ENCODE data around the gene SPOUT1. TPM values are rescaled to one million over a fixed set of nuclear protein-coding genes. Genes with fewer than 3 reads are reported as not detected.
A peak's percentile ranks its signal among the peaks of the same experiment; 100 is the strongest.
"Not testable (repeated sequence)": the region's sequence is repeated elsewhere in the genome, so short reads cannot be mapped to it uniquely, and the experiment has no call there.

SPOUT1 gene
- total and polyA plus RNA-seq, 10 of the 15 experiments (the other 5 are each of a cell fraction or from before 2014, with no cell fraction given): 5.7 to 95.0 (median 40.6) TPM

DNA sequence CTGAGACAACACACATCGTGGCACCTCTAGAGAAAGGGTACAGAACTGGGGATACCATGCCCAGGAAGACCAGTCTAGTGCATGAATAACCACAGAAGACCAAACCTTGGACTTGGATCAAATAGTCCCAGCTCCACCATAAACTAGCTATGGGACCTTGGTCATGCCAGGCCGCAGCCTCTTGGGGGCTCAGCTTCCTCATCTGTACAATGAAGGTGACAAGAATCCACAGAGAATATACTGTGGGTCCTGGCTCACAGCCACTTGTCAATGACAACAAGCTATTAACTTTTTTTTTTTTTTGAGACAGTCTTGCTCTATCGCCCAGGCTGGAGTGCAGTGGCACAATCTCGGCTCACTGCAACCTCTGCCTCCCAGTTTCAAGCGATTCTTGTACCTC is 48.3 kb upstream of the SPOUT1 start:
- H3K27ac ChIP-seq (ENCODE audit: control insufficient read depth, insufficient read depth): no peak overlapping the region
- ChIA-PET CTCF (interaction anchor here (0.6 to 3.0 kb wide), 8 partner anchors 16 to 1143 kb away, joined by 3 to 17 read pairs (median 4); partner anchors contain the start of genes ENDOG and SPOUT1), POLR2A (interaction anchor here (1.8 kb wide), 1 partner anchor 70 kb away, joined by 4 read pairs; no protein-coding TSS in a partner anchor), RAD21 (ENCODE audit: unreplicated experiment) (interaction anchor here (0.6 to 3.3 kb wide), 6 partner anchors 14 to 263 kb away, joined by 3 to 14 read pairs (median 4); partner anchors contain the start of gene ENDOG), SMC1A (ENCODE audit: uncharacterized antibody, unreplicated experiment) (interaction anchor here (1.0 kb wide), 1 partner anchor 10 kb away, joined by 3 read pairs; no protein-coding TSS in a partner anchor)
- no TSS peak for BruUV-seq (replicated peaks)
- no peak for TF ChIP-seq LARP7 (IDR thresholded peaks at IDR 0.05)
- TF ChIP-seq, protein P1, sequence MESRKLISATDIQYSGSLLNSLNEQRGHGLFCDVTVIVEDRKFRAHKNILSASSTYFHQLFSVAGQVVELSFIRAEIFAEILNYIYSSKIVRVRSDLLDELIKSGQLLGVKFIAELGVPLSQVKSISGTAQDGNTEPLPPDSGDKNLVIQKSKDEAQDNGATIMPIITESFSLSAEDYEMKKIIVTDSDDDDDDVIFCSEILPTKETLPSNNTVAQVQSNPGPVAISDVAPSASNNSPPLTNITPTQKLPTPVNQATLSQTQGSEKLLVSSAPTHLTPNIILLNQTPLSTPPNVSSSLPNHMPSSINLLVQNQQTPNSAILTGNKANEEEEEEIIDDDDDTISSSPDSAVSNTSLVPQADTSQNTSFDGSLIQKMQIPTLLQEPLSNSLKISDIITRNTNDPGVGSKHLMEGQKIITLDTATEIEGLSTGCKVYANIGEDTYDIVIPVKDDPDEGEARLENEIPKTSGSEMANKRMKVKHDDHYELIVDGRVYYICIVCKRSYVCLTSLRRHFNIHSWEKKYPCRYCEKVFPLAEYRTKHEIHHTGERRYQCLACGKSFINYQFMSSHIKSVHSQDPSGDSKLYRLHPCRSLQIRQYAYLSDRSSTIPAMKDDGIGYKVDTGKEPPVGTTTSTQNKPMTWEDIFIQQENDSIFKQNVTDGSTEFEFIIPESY (IDR thresholded peaks at IDR 0.05): peak; percentile 62; the same call in 1 of the 2 replicates
- TF ChIP-seq RAD21 (IDR thresholded peaks at IDR 0.05; ENCODE audit: insufficient read depth, low read depth, low read length): no peak
- H3K9me3 ChIP-seq (replicated peaks; ENCODE audit: control insufficient read depth, insufficient read depth, low read length): no peaks in the 10 kb centered on the region
- no peaks in the 10 kb centered on the region for H3K4me1 ChIP-seq (ENCODE audit: control insufficient read depth, insufficient read depth, low read length)
- H3K4me2 ChIP-seq (ENCODE audit: control insufficient read depth, insufficient read depth): no peak overlapping the region
- FAIRE-seq (no peak), DNase-seq (ENCODE audit: low read depth, low spot score) (no peak), ATAC-seq (no peak)
- H3K9ac ChIP-seq (ENCODE audit: control insufficient read depth, insufficient read depth, low read length): no peak overlapping the region
- no peaks in the 10 kb centered on the region for H3K27me3 ChIP-seq (replicated peaks in 1 of 2; ENCODE audit: control insufficient read depth in 2 of 2, insufficient read depth in 2 of 2, low read length in 1 of 2)
- WGBS (ENCODE audit: insufficient coverage, insufficient replicate concordance, low lambda C conversion rate, missing lambda C conversion rate): 81% methylated on average over 5 of the region's 5 CpGs
- in situ Hi-C loops (cut with MboI) (no loop called here), intact Hi-C loops (cut with micrococcal nuclease; ENCODE audit: unreplicated experiment) (no loop called here)
- H3K79me2 ChIP-seq (ENCODE audit: control insufficient read depth, insufficient read depth, low read length): peaks cover 28% of the 10 kb centered on the region
- no peak overlapping the region for H3K4me3 ChIP-seq
- no peak overlapping the region for H2AFZ ChIP-seq (ENCODE audit: control insufficient read depth, low read depth, low read length)
- no peaks in the 10 kb centered on the region for H4K20me1 ChIP-seq (ENCODE audit: control insufficient read depth, insufficient read depth)
- no peaks in the 10 kb centered on the region for H3K36me3 ChIP-seq (ENCODE audit: control insufficient read depth in 2 of 2, insufficient read depth in 2 of 2, low read length in 1 of 2)

DNA sequence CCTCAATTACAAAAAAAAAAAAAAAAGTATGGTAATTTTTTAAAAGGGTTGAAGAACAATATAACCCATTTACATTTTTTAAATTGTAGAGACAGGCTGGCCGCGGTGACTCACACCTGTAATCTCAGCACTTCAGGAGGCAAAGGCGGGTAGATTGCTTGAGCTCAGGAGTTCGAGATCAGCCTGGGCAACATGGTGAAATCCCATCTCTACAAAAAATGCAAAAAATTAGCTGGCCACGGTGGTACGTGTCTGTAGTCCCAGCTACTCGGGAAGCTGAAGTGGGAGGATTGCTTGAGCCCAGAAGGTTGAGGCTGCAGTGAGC is 41.3 kb upstream of the SPOUT1 start:
- SMC1A ChIA-PET (ENCODE audit: uncharacterized antibody, unreplicated experiment): interaction anchor here (1.2 to 1.4 kb wide), 2 partner anchors 30 to 58 kb away, joined by 3 read pairs; no protein-coding TSS in a partner anchor

More for the DNA sequence above, 41.3 kb upstream of the SPOUT1 start:
- H3K9me3 ChIP-seq (replicated peaks; ENCODE audit: control insufficient read depth, insufficient read depth, low read length); H3K79me2 ChIP-seq (ENCODE audit: control insufficient read depth, insufficient read depth, low read length); H3K4me2 ChIP-seq (ENCODE audit: control insufficient read depth, insufficient read depth); H3K4me3 ChIP-seq; H4K20me1 ChIP-seq (ENCODE audit: control insufficient read depth, insufficient read depth); DNase-seq (ENCODE audit: low read depth, low spot score); intact Hi-C loops (cut with micrococcal nuclease; ENCODE audit: unreplicated experiment); BruUV-seq (replicated peaks); H2AFZ ChIP-seq (ENCODE audit: control insufficient read depth, low read depth, low read length); H3K27me3 ChIP-seq (replicated peaks in 1 of 2; ENCODE audit: control insufficient read depth in 2 of 2, insufficient read depth in 2 of 2, low read length in 1 of 2); H3K4me1 ChIP-seq (ENCODE audit: control insufficient read depth, insufficient read depth, low read length); H3K9ac ChIP-seq (ENCODE audit: control insufficient read depth, insufficient read depth, low read length); in situ Hi-C loops (cut with MboI); H3K36me3 ChIP-seq (ENCODE audit: control insufficient read depth in 2 of 2, insufficient read depth in 2 of 2, low read length in 1 of 2); ATAC-seq; H3K27ac ChIP-seq (ENCODE audit: control insufficient read depth, insufficient read depth); FAIRE-seq: not testable (repeated sequence)
- POLR2A ChIA-PET: interaction anchor here (0.6 kb wide), 1 partner anchor 370 kb away, joined by 3 read pairs; no protein-coding TSS in a partner anchor
- WGBS (ENCODE audit: insufficient coverage, insufficient replicate concordance, low lambda C conversion rate, missing lambda C conversion rate): 87% methylated on average over 7 of the region's 7 CpGs
- CTCF ChIA-PET: interaction anchor here (0.5 to 13.1 kb wide), 2 partner anchors 56 to 148 kb away, joined by 4 to 158 read pairs; no protein-coding TSS in a partner anchor
- RAD21 ChIA-PET (ENCODE audit: unreplicated experiment): interaction anchor here (0.7 kb wide), 1 partner anchor 54 kb away, joined by 4 read pairs; no protein-coding TSS in a partner anchor

Measured in GM12878 (cell line).